ENCODE data around the gene CALD1. TPM values are rescaled to one million over a fixed set of nuclear protein-coding genes. Genes with fewer than 3 reads are reported as not detected.

CALD1 gene
- total RNA-seq, 6 donors from 2014 or later = 98.6 to 156 (median 124) TPM

GRCh38 chr7:134820778-134821177, 41.3 kb downstream of the CALD1 start:
- no peak overlapping the region for H3K4me3 ChIP-seq
- WGBS, 2 donors = 79 to 83% methylated on average over 3 of the region's 3 CpGs
- H3K27ac ChIP-seq = no peak overlapping the region
- H3K36me3 ChIP-seq = no peaks in the 10 kb centered on the region
- no peaks in the 10 kb centered on the region for H3K9me3 ChIP-seq
- H3K4me1 ChIP-seq = no peaks in the 10 kb centered on the region
- ATAC-seq (ENCODE audit: low FRiP score in 2 of 2) (no peak), DNase-seq (no peak)
- H3K27me3 ChIP-seq = no peaks in the 10 kb centered on the region
- no peak for TF ChIP-seq POLR2AphosphoS5 (IDR thresholded peaks at IDR 0.05)
- no peak for TF ChIP-seq POLR2A (IDR thresholded peaks at IDR 0.05)
- TF ChIP-seq EP300 (IDR thresholded peaks at IDR 0.05) = no peak
- TF ChIP-seq CTCF (IDR thresholded peaks at IDR 0.05) = no peak

- Histone ChIP-seq H3K4me3 (no peak overlapping the region), H3K36me3 (no peaks in the 10 kb centered on the region), H3K27ac (no peak overlapping the region), H3K4me1 (no peaks in the 10 kb centered on the region), H3K27me3 (no peaks in the 10 kb centered on the region), H3K9me3 (no peaks in the 10 kb centered on the region)
- TF ChIP-seq CTCF (IDR thresholded peaks at IDR 0.05) = no peak
- no peak for TF ChIP-seq POLR2AphosphoS5 (IDR thresholded peaks at IDR 0.05)
- no peak for TF ChIP-seq EP300 (IDR thresholded peaks at IDR 0.05)
- TF ChIP-seq POLR2A (IDR thresholded peaks at IDR 0.05) = no peak
- no peak for ATAC-seq (ENCODE audit: low FRiP score in 2 of 2)
- 77 to 88% methylated on average over 1 of the region's 1 CpG for WGBS, 2 donors
- no peak for DNase-seq
Measured at GRCh38 chr7:134823400-134823799, 44.0 kb downstream of the CALD1 start.

GRCh38 chr7:134825666-134826065, 46.2 kb downstream of the CALD1 start:
- H3K27me3 ChIP-seq = no peaks in the 10 kb centered on the region
- H3K27ac ChIP-seq = peak overlapping the region in 1 of 4 donors; percentile 11
- no peak overlapping the region for H3K4me3 ChIP-seq
- no peaks in the 10 kb centered on the region for H3K9me3 ChIP-seq
- H3K4me1 ChIP-seq = no peaks in the 10 kb centered on the region
- 86 to 90% methylated on average over 1 of the region's 1 CpG for WGBS, 2 donors
- ATAC-seq (ENCODE audit: low FRiP score in 2 of 2) (no peak), DNase-seq (no peak)
- TF ChIP-seq CTCF (IDR thresholded peaks at IDR 0.05) (no peak), POLR2A (IDR thresholded peaks at IDR 0.05) (no peak), EP300 (IDR thresholded peaks at IDR 0.05) (no peak), POLR2AphosphoS5 (IDR thresholded peaks at IDR 0.05) (no peak)
- no peaks in the 10 kb centered on the region for H3K36me3 ChIP-seq

- Histone ChIP-seq H3K27me3 (no peaks in the 10 kb centered on the region), H3K4me1 (no peaks in the 10 kb centered on the region), H3K9me3 (no peaks in the 10 kb centered on the region), H3K27ac (no peak overlapping the region), H3K4me3 (no peak overlapping the region), H3K36me3 (no peaks in the 10 kb centered on the region)
- DNase-seq (no peak), ATAC-seq (ENCODE audit: low FRiP score in 2 of 2) (peak in 1 of 2 donors; percentile 59)
- 55 to 68% methylated on average over 4 of the region's 4 CpGs for WGBS, 2 donors
- TF ChIP-seq EP300 (IDR thresholded peaks at IDR 0.05) = no peak
- TF ChIP-seq CTCF (IDR thresholded peaks at IDR 0.05) = no peak
- no peak for TF ChIP-seq POLR2AphosphoS5 (IDR thresholded peaks at IDR 0.05)
- TF ChIP-seq POLR2A (IDR thresholded peaks at IDR 0.05) = no peak
Measured at GRCh38 chr7:134826105-134826504, 46.7 kb downstream of the CALD1 start.

GRCh38 chr7:134827436-134827835, 48.0 kb downstream of the CALD1 start:
- no peak for ATAC-seq (ENCODE audit: low FRiP score in 2 of 2)
- no peak for TF ChIP-seq POLR2A (IDR thresholded peaks at IDR 0.05)
- TF ChIP-seq CTCF (IDR thresholded peaks at IDR 0.05) = no peak
- no peak for TF ChIP-seq POLR2AphosphoS5 (IDR thresholded peaks at IDR 0.05)
- Histone ChIP-seq H3K36me3 (no peaks in the 10 kb centered on the region), H3K4me1 (no peaks in the 10 kb centered on the region), H3K27me3 (no peaks in the 10 kb centered on the region), H3K9me3 (no peaks in the 10 kb centered on the region), H3K27ac (peak overlapping the region in 2 of 4 donors; percentile 0 to 40), H3K4me3 (no peak overlapping the region)
- WGBS, 2 donors = 83 to 84% methylated on average over 4 of the region's 4 CpGs
- no peak for DNase-seq

All from upper lobe of left lung (tissue), 6 donors.